Breast epithelium (tissue), 4 donors: Measurements from ENCODE around the gene SEMA3E. TPM values are rescaled to one million over a fixed set of nuclear protein-coding genes. Genes with fewer than 3 reads are reported as not detected.

Experiments used
- DNase-seq, 2 donors: peaks; one replicate each; pipeline ENCODE4 v3.0.0-alpha.2; 2019; ENCODE audit warnings: low spot score in 2 of 2
- H3K27ac ChIP-seq, 2 donors: fragments of 200-600 bp; sonication (generic) in 1 of 2; one replicate each; pipeline ENCODE4 v1.5.1; 2016 to 2019; ENCODE audit warnings: mild to moderate bottlenecking in 1 of 2
- H3K27me3 ChIP-seq, 2 donors: fragments of 200-600 bp; sonication (generic) in 1 of 2; one replicate each; pipeline versions ENCODE4 v1.5.1 to v1.6.0; 2017 to 2019; ENCODE audit warnings: control low read depth in 1 of 2, mild to moderate bottlenecking in 1 of 2
- H3K36me3 ChIP-seq: fragments of 200-600 bp; one replicate; pipeline ENCODE4 v1.5.1; 2019
- H3K4me1 ChIP-seq, 2 donors: fragments of 200-600 bp; sonication (generic); one replicate each; pipeline ENCODE4 v1.5.1; 2016 to 2019; ENCODE audit warnings: control low read depth in 1 of 2
- H3K4me3 ChIP-seq, 3 donors: fragments of 200-600 bp; sonication (generic); 1 replicate in 2 of 3; 2 replicates in 1 of 3; pipeline ENCODE4 v1.5.1; 2016 to 2019; ENCODE audit warnings: mild to moderate bottlenecking in 3 of 3, moderate library complexity in 2 of 3
- H3K9me3 ChIP-seq, 2 donors: fragments of 200-600 bp; sonication (generic) in 1 of 2; one replicate each; pipeline ENCODE4 v1.5.1; 2016 to 2019; ENCODE audit warnings: control low read depth in 1 of 2
- CTCF ChIP-seq, 3 donors: fragments of 450-650 bp; IDR thresholded peaks; one replicate each; pipeline ENCODE4 v1.5.1; 2016 to 2017; ENCODE audit warnings: antibody characterized with exemption in 3 of 3, mild to moderate bottlenecking in 3 of 3, moderate library complexity in 3 of 3
- POLR2A ChIP-seq: fragments of 450-650 bp; IDR thresholded peaks from one replicate; pipeline ENCODE4 v1.6.1; 2016; ENCODE audit warnings: antibody characterized with exemption, mild to moderate bottlenecking, moderate library complexity
- POLR2AphosphoS5 ChIP-seq, 3 donors: sonication (generic); formaldehyde crosslinking; IDR thresholded peaks; one replicate each; pipeline ENCODE4 v1.6.1; 2017; ENCODE audit warnings: antibody characterized with exemption in 3 of 3
- intact Hi-C: fragments of 100-400 bp; cut with DNase I; formaldehyde crosslinking; loops from one replicate; pipeline ENCODE4 v1.15.1; 2023; ENCODE audit warnings: low total_unique reads
- total RNA-seq, 3 donors: library from RNA; depleted of rRNA; stranded (reverse); fragments of >200 nt; gene quantifications; one replicate each; pipeline ENCODE4 v1.1.0, GENCODE V29; 2016

SEMA3E gene
- total RNA-seq, 3 donors from 2014 or later = 4.3 to 13.5 (median 11.8) TPM

GRCh38 chr7:83325083-83325482 lies 323.9 kb downstream of the SEMA3E start:
- H3K4me1 ChIP-seq = no peaks in the 10 kb centered on the region
- no peak overlapping the region for H3K27ac ChIP-seq
- H3K27me3 ChIP-seq = no peaks in the 10 kb centered on the region
- no peaks in the 10 kb centered on the region for H3K9me3 ChIP-seq
- TF ChIP-seq POLR2AphosphoS5 (IDR thresholded peaks at IDR 0.05) (no peak), CTCF (IDR thresholded peaks at IDR 0.05) (no peak), POLR2A (no peak)
- DNase-seq = no peak
- H3K36me3 ChIP-seq = no peaks in the 10 kb centered on the region
- H3K4me3 ChIP-seq = no peak overlapping the region
- intact Hi-C loops = no loop called here

- Histone ChIP-seq H3K4me3 (no peak overlapping the region), H3K9me3 (no peaks in the 10 kb centered on the region), H3K4me1 (no peaks in the 10 kb centered on the region), H3K27ac (no peak overlapping the region), H3K36me3 (no peaks in the 10 kb centered on the region), H3K27me3 (no peaks in the 10 kb centered on the region)
- DNase-seq = no peak
- no peak for TF ChIP-seq POLR2A
- TF ChIP-seq POLR2AphosphoS5 (IDR thresholded peaks at IDR 0.05) = no peak
- no peak for TF ChIP-seq CTCF (IDR thresholded peaks at IDR 0.05)
- intact Hi-C loops = no loop called here
These were observed 324.3 kb downstream of the SEMA3E start for GRCh38 chr7:83324596-83324995.

GRCh38 chr7:83321011-83321410 lies 327.9 kb downstream of the SEMA3E start:
- H3K9me3 ChIP-seq = no peaks in the 10 kb centered on the region
- H3K4me3 ChIP-seq = no peak overlapping the region
- H3K27ac ChIP-seq = no peak overlapping the region
- no peaks in the 10 kb centered on the region for H3K4me1 ChIP-seq
- no peak for DNase-seq
- no peak for TF ChIP-seq POLR2AphosphoS5 (IDR thresholded peaks at IDR 0.05)
- no peak for TF ChIP-seq CTCF (IDR thresholded peaks at IDR 0.05)
- no peak for TF ChIP-seq POLR2A
- H3K27me3 ChIP-seq = no peaks in the 10 kb centered on the region
- intact Hi-C loops = no loop called here
- H3K36me3 ChIP-seq = no peaks in the 10 kb centered on the region

GRCh38 chr7:83313931-83314330 lies 335.0 kb downstream of the SEMA3E start:
- Histone ChIP-seq H3K27me3 (no peaks in the 10 kb centered on the region), H3K27ac (no peak overlapping the region), H3K4me3 (no peak overlapping the region), H3K9me3 (no peaks in the 10 kb centered on the region), H3K36me3 (no peaks in the 10 kb centered on the region), H3K4me1 (no peaks in the 10 kb centered on the region)
- TF ChIP-seq POLR2AphosphoS5 (IDR thresholded peaks at IDR 0.05) (no peak), CTCF (IDR thresholded peaks at IDR 0.05) (no peak), POLR2A (no peak)
- intact Hi-C loops = loop anchor here (5.0 kb wide), 1 partner anchor 338 kb away; no protein-coding TSS in a partner anchor
- DNase-seq = no peak
